HL-60/S4 treated with phorbol 12-myristate 13-acetate at 8.2 ng/mL for 4 days and 3 days (cell line): ENCODE data around the gene MEGF6.

Experiments
- in situ Hi-C: fragments of 300-500 bp; cut with MboI; formaldehyde crosslinking; loops from 2 replicates; pipeline ENCODE4 v1.15.0; 2022; ENCODE audit warnings: low sequenced_read_pairs

The MEGF6 gene, protein sequence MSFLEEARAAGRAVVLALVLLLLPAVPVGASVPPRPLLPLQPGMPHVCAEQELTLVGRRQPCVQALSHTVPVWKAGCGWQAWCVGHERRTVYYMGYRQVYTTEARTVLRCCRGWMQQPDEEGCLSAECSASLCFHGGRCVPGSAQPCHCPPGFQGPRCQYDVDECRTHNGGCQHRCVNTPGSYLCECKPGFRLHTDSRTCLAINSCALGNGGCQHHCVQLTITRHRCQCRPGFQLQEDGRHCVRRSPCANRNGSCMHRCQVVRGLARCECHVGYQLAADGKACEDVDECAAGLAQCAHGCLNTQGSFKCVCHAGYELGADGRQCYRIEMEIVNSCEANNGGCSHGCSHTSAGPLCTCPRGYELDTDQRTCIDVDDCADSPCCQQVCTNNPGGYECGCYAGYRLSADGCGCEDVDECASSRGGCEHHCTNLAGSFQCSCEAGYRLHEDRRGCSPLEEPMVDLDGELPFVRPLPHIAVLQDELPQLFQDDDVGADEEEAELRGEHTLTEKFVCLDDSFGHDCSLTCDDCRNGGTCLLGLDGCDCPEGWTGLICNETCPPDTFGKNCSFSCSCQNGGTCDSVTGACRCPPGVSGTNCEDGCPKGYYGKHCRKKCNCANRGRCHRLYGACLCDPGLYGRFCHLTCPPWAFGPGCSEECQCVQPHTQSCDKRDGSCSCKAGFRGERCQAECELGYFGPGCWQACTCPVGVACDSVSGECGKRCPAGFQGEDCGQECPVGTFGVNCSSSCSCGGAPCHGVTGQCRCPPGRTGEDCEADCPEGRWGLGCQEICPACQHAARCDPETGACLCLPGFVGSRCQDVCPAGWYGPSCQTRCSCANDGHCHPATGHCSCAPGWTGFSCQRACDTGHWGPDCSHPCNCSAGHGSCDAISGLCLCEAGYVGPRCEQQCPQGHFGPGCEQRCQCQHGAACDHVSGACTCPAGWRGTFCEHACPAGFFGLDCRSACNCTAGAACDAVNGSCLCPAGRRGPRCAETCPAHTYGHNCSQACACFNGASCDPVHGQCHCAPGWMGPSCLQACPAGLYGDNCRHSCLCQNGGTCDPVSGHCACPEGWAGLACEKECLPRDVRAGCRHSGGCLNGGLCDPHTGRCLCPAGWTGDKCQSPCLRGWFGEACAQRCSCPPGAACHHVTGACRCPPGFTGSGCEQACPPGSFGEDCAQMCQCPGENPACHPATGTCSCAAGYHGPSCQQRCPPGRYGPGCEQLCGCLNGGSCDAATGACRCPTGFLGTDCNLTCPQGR (N-terminal part only)

DNA sequence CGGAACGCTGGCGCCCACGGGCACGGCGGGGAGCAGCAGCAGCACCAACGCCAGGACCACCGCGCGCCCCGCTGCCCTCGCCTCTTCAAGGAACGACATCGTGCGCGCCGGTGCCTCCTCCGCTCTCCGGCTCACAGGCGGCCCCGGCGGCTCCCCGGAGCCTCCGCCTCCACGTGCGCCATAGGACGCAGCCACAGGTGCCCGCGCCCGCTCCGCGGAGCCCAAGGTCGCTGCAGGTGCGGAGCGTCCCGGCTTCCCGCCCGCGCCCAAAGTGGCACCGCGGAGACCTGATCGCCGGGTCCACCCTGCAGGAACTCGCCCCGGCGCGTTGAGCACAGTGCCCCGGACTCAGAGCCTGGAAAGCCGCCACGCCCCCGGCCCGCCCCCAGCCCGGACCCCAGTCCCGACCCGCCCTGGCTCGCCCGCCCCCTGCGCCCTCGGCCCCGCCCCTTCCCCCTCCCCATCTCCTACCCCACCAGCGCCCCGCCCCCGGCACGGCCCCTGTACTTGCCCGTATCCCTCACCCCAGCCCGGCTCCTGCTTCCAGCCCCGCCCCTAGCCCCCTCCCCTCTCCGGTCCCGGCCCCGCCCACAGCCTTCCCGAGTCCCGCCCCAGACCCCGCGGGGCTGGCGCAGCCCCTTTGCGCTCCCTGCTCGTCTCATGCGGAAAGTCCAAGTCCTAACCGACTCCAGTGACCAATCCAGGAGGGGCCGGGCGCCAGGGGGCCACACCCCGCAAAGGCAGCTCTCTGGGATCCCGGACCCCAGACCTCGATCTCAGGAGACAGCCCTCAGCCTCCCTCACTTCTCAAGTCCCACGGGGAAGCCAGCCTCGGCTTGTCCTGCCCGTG is at the start of gene MEGF6:
Gene MEGF6, minus strand, starts transcription at position 339 of the 850 bp plus-strand sequence. Its CDS starts 240 bp downstream, at position 99.
- in situ Hi-C loops, result no loop called here

DNA sequence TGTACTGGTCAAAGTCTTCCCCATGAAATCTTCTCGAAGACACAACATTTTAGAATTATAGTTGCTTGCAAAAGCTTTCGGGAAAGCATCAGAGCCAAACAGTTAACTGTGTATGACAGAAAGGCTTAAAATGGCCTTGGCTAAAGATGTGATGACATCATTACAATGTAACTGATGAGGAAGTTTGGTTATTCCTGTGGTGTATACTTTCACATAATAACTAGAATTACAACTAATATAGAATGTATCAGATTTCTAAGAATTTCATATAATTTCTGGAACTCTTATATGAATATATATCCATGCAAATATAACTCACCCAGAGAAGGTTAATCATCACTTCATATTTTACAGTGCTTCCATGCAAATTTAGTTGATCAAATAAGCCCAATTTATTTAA is 49.4 kb upstream of the MEGF6 start:
- in situ Hi-C loops, result no loop called here

DNA sequence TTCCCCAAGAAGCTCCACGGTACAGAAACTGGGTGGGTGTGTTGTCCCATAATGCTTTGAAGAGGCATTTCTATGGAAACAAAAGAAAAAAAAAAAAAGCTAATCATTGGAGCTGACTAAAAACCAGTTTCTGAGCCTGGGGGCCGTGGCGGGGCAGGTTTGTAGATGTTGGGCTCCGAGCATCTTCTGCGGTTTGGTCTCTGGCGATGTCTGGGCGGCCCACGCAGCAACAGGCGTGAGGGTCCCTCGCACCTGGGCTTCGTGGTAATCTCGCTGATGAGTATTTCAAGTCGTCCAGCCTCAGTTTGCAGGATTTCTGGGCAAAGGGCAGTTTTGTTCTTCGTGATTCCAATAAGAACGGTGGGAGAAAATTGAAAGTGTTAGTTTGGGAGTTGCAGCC is 47.8 kb upstream of the MEGF6 start:
- in situ Hi-C loops, result no loop called here

DNA sequence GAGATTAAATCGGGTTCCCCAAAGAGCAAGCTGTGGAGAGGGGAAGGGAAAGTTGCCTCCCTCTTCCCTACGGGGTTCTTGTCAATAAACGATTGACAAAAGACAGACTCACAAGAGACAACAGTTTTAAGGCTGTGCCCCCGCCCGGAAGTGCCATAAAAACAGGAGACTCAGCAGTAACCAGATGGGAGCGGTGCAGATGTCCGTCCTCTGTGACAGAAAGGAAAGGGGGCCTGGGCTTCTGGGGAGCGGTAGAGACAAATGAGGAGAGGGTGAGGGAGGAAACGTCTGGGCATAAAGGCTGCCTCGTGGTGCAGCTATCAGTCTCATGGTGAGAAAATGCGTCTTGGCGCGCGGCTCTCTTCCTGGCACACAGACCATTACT is 46.9 kb upstream of the MEGF6 start:
- in situ Hi-C loops, result no loop called here

DNA sequence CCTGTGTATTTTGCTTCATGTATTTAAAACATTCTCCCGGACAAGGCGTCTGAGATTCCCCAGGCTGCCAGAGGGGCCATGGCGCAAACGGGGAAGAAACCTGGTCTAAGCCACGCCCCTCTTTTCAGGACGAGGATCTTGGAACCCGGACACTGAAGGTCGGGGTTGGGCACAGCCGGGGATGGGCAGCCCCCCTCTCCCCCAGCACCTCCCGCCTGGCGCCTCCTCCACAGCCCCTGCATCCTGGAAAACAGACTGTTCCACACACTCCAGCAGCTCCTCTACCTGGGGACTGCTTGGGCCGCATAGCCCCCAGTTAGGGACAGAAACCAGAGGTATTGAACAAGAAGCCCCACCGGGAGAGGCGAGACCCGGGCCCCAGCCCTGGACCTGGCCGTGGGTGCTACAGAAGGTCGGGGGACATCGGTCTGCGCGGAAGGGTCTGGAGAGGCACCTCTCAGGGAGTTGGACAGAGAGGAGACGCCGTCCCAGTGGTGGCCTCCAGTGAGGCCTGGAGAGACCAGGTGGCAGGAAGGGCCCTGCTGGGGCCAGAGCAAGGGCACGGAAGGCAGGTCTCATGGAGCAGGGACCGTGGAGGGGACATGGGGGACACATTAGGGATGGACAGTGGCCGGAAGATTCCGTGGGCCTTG is 46.4 kb upstream of the MEGF6 start:
- in situ Hi-C loops, result no loop called here

DNA sequence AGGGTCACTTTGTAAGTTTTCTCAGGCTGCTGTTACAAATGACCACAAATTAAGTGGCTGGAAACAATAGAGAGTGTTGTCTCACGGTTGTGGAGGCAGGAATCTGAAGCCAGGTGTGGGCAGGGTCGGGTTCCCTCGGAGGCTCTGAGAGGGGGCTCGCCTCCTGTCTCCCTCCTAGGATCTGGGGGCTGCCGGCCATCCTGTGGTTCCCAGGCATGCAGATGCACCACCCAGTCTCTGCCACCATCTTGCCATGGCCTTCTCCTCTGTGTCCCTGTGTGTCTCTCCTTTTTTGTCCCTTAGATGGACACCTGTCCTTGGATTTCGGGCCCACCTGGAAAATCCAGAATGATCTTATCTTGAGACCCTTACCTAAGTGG is 45.8 kb upstream of the MEGF6 start:
- in situ Hi-C loops, result no loop called here

DNA sequence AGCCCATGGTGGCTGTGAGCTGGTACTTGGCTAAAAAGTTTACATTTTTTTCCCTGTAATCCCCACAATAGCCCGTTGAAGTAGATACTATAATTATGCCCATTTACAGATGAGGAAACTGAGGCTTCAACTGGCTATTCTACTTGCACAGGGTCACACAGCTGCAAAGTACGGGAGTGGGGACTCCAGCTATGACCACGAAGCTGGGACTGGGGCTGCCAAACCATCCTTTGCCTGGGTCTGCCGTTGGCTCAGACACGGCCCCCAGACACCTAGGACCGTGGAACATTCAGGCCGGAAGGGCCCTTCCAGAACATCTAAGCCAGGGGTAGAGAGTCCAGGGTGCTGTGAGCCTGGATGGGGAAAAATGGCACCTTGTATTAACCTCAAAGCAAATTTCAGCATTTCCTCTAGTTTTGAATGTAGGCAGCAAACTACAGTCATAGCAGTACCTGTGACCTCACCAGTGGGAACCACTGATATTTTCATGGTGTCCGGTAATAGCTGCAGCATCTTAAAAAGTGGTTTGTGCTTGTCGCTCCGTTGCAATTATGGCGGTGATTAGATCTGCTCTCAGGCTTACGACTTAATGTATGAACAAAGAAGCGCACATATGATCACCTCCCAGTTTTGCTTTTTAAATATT is 45.3 kb upstream of the MEGF6 start:
- in situ Hi-C loops, result no loop called here

DNA sequence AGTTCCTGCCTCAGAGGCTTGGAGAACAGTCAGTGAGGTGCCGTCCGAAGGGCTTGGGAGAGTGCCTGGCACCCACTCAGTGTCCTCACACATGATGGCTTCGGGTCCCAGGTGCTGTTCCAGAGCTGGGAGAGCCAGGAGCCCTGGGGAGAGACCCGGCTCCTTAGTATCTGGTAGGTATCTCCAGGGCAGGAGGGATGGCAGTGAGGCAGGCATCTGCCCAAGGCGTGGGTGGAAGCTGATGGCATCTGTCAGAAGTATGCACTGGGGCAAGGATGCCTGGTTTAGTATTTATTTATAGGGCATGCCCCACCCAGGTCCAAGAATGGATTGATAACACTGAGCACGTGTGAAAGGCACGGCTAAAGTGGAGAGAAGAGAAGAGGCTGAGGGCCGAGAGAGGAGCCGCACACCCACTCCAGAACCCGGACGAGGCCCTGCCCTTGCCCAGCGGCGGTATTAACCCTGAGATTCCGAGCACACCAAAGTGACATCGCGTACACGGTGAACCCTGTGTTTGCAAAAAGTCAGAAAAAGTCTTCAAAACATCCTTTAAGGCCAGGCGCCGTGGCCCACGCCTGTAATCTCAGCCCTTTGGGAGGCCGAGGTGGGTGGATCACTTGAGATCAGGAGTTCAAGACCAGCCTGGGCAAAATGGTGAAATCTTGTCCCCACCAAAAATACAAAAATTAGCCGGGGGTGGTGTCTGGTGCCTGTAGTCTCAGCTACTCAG is 43.4 kb upstream of the MEGF6 start:
- in situ Hi-C loops, result no loop called here

DNA sequence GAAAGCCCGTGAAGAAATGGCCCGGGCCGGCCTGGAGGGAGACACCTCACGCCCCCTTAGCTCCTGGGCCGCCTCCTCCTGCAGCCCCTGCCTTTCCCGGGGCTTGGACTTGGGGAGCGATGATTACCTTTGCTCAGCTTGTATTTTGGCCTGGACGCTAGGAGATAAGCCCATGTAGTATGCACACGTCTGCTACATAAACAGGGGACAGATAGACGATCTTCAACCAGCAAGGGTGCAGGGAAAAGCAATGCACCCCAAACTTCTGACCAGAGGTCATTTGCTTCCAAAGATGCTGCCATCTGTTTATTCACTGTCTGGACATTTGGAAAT is 41.9 kb upstream of the MEGF6 start:
- in situ Hi-C loops, result no loop called here

DNA sequence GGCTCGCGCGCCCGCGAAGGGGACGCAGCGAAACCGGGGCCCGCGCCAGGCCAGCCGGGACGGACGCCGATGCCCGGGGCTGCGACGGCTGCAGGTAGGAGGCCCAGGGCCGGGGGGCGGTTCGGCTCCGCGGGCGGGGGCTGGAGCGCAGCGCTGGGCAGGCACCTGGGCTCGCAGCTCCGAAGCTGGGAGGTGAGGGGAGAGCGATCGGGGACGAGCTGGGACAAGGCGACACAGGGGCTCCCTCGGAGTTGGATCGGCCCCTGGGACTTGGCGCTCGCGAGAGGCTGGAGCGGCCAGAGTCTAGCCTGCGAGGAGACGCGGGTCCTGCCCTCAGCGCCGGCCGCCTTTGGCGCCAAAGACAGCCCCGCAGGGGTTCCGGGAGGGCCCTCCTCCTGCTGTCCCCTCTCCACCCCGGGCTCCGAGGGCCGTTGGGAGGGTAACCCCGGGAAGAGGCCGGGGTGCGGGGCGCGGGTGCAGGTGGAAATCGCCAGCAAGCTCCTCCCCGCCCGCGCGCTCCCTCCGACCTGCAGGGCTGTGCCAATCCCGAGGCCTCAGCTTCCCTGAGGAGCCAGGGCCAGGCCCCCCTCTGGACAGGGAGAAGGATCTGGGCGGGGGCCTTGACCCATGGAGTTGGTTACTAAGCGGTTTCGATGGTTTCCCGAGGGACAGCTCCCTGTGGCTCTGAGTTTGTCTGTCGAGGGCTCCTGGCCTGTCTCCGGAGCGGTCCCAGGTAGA is 41.4 kb upstream of the MEGF6 start:
- in situ Hi-C loops, result no loop called here

DNA sequence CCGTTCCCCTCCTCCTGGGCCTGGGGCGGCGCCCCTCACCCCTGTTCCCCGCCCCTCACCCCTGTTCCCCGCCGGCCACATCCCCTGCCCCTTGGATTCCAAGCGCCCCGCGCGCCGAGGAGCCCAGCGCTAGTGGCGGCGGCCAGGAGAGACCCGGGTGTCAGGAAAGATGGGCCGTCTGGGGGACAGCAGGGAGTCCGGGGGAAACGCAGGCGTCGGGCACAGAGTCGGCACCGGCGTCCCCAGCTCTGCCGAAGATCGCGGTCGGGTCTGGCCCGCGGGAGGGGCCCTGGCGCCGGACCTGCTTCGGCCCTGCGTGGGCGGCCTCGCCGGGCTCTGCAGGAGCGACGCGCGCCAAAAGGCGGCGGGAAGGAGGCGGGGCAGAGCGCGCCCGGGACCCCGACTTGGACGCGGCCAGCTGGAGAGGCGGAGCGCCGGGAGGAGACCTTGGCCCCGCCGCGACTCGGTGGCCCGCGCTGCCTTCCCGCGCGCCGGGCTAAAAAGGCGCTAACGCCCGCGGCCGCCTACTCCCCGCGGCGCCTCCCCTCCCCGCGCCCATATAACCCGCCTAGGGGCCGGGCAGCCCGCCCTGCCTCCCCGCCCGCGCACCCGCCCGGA is 40.7 kb upstream of the MEGF6 start, which contains the start of gene TP73:
Gene TP73, plus strand, starts transcription at position 587 of the 618 bp plus-strand sequence. CDS start 29,850 bp downstream, outside the sequence.
- in situ Hi-C loops, result no loop called here

DNA sequence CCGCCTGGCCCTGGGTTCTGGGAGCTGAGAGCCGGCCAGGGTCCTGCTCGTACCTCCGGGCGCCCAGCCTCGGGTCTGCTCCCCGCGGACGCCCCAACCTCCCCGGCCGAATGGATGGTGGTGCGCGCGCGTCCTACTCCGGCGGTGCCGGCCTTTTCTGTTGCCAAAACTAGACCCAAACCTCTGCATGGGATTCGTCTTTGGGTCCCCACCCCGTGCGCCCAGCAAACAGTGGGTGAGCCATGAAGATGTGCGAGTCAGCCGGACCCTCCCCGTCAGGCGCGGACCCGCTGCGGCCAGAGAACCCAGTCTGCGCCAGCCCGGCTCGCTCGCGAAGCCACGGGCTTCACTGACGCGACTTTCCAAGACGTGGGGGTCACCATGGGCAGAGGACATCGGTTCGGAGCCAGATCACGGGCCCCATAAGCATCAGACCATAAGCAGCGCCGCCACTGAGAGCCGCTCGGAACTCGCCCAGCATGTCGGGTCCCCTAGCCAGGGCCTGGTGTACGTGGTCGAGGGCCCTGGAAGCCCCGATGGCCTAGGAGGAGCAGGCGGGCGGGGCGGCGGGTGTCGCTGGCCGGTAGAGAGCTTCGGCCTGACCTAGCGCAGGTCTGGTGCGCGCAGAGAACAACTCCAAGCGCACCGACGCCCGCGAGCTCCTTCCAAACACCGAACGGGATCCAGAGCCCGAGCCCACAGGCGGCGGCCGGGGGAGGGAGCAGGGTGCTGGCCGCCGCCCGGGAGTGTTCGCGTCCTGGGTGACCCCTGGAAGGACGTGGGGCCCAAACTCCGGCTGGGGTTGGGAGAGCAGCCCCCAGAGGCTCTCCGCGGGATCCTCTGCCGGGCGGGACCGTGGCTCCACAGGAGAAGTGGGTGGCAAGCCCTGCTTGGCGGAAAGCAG is 40.0 kb upstream of the MEGF6 start:
- in situ Hi-C loops, result no loop called here

DNA sequence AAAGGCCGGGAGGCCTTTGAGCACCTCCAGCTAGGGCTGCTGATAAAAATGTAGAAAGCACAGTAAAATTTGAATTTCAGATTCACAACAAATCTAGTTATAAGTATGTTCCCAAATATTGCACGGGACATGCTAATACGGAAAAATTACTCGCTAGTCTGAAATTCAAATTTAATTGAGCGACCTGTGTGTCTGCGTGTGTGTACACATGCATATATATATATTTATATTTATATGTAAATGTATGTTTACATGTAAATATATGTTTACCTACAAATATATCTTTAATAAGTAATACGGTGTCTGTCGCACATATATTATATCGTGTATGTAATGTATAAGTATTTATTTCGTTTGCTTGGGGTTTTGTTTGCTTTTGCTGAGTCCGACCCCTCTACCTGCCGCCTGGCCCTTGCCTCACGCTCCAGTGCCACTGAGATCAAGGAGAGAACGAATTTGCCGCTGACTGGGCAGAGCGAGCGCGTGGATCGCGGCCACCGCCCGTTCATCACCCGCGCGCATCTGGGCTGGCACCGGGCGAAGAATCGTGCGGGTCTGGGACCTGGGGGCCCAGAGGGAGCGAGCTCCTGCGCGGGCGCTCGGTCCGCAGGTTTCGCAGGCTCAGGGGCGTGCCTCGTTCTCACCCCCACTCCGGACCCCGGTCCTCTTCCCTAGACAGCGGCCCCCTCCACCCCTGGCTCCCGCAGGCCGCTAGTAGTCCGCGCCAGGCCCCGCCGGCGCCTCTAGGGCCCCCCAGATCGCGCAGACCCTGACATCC is 39.1 kb upstream of the MEGF6 start:
- in situ Hi-C loops, result no loop called here

DNA sequence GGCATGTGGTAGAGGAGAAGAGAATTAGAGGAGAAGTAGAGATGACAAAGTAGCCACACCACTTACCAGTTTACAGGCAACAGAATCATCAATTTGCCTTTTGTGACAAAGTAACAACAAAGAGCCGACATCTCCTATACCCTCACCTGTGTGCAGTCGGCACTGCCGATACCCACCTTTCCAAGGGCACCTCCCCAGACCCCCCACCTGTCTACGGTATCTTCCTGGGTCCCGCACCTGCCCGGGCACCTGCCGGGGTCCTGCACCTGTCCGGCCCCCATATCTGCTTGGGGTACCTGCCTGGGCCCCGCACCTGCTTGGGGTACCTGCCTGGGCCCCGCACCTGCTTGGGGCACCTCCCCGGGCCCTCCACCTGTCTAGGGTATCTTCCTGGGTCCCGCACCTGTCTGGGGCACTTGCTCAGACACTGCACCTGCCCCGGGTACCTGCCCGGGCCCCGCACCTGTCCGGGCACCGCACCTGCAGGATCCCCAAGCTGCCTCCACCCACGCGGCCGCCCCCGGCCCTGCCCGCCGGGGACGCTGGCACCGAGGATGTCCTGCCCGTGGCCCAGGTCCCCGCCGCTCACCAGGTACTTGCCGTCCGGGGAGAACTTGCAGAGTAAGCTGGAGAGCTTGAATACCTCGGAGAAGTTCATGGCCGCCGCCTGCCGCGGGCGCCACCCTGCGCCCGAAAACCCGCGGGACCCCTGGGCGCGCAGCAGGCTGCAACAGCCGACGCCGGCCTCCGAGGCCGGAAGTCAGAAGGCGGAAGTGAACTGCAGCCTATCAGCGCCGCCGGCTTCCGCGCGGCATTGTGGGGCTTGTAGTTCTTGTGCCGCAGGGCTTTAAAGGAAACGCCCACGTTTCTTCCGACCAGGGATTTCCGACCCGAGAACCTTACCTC is 38.3 kb upstream of the MEGF6 start, which contains the start of gene WRAP73:
Gene WRAP73, minus strand, starts transcription at position 762 of the 906 bp plus-strand sequence. Its CDS starts 104 bp downstream, at position 658.
- in situ Hi-C loops, result no loop called here

DNA sequence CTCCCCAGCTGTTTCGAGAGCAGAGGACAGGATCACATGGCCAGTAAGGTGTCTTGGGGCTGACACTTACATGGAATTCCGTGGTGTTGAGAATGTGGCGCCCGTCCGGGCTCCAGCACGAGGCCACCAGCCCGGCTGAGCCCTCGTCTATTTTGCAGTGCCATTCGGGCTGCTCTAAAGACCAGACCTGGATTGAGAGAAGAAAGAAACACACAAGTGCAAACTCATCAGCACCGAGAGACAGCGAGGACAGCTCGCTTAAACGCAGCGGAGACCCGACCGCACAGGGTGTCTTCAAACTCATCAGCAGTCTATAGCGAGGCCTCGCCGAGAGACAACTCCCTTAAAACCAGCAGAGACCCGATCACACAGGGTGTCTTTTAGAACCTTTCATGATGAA is 35.3 kb upstream of the MEGF6 start:
- in situ Hi-C loops, result no loop called here
